ENCODE measurements around the gene PDZD2.
A peak's percentile ranks its signal among the peaks of the same experiment; 100 is the strongest.

The PDZD2 gene

GRCh38 chr5:31819926-31820516 is 181.1 kb downstream of the PDZD2 start:
- Histone ChIP-seq H3K9ac (ENCODE audit: insufficient read length, low read depth) (no peak overlapping the region), H3K9me3 (ENCODE audit: insufficient read depth, low read length) (0 out of 2 replicates have a peak, but pooled peaks cover 4% of the 10 kb centered on the region), H3K4me1 (ENCODE audit: insufficient read depth, insufficient read length) (no peaks in the 10 kb centered on the region), H3K36me3 (ENCODE audit: insufficient read depth, insufficient read length, low read length) (no peaks in the 10 kb centered on the region), H3K27me3 (ENCODE audit: insufficient read depth, insufficient read length) (no peaks in the 10 kb centered on the region), H3K4me3 (ENCODE audit: insufficient read length, low read depth) (no peak overlapping the region)
- DNase-seq (ENCODE audit: low read depth, low spot score) = no peak
- no peak for TF ChIP-seq YY1 (IDR thresholded peaks at IDR 0.05; ENCODE audit: insufficient read depth, insufficient read length)
- TF ChIP-seq SUZ12 (IDR thresholded peaks at IDR 0.05; ENCODE audit: extremely low read depth, insufficient read depth, insufficient read length) = no peak
- no peak for TF ChIP-seq ZNF274 (IDR thresholded peaks at IDR 0.05; ENCODE audit: low read depth, low read length)

DNA sequence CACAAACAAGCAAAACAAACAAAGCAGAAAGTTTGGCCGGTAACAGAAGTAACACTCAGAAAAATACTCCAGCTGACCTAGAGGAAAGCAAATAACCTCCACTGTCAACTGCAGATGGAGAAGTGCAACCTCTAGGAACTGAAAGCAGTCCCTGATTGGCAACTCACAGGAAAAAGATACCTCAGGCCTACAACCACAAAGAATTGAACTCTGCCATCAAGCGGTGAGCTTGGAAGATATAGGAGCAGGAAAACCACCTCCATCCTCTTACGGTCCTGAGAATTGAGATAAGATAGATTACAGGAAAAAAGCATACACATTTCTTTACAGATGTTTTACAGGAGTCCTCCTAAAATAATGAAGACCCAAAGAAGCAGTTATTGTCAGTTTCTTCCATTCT is 184.5 kb downstream of the PDZD2 start:
- no peak for DNase-seq (ENCODE audit: low read depth, low spot score)

DNA sequence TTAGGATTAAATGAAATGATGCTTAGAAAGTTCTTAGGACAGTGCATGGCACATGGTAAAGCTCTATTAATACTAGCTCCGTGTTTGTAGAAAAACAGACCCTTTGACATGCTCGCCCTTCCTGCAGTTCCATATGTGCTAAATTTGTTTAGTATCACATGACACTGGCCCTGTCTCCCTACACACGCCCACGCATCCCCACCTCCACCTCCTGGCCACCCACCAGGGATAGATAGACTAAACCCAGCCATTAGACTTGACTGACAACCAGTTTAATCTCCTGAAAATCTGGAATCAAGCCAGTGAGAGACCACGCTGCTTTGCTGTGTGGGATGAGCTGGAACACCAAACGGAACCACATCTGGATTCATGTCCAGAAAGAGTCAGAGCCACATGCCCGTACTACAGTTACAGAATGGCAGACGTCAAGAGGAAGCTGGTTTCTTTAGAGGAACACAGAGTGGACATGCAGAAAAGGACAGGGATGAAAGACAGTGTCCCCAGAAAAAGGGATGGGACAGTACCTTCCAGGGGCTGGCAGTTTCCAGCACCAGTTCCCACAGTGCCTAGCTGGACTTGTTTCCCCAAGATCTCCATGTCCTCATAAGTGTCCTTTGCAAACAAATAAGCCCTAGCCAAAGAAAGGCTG is 186.1 kb downstream of the PDZD2 start:
- no peak overlapping the region for H3K9ac ChIP-seq (ENCODE audit: insufficient read length, low read depth)
- no peak for TF ChIP-seq SUZ12 (IDR thresholded peaks at IDR 0.05; ENCODE audit: extremely low read depth, insufficient read depth, insufficient read length)
- TF ChIP-seq ZNF274 (IDR thresholded peaks at IDR 0.05; ENCODE audit: low read depth, low read length) = no peak
- no peak for TF ChIP-seq YY1 (IDR thresholded peaks at IDR 0.05; ENCODE audit: insufficient read depth, insufficient read length)
- H3K36me3 ChIP-seq (ENCODE audit: insufficient read depth, insufficient read length, low read length) = no peaks in the 10 kb centered on the region
- no peak for DNase-seq (ENCODE audit: low read depth, low spot score)
- no peaks in the 10 kb centered on the region for H3K27me3 ChIP-seq (ENCODE audit: insufficient read depth, insufficient read length)
- H3K9me3 ChIP-seq (ENCODE audit: insufficient read depth, low read length) = peaks cover 14% of the 10 kb centered on the region
- no peak overlapping the region for H3K4me3 ChIP-seq (ENCODE audit: insufficient read length, low read depth)
- no peaks in the 10 kb centered on the region for H3K4me1 ChIP-seq (ENCODE audit: insufficient read depth, insufficient read length)

More for the DNA sequence above, 184.5 kb downstream of the PDZD2 start:
- Histone ChIP-seq H3K9me3 (ENCODE audit: insufficient read depth, low read length) (peaks cover 8% of the 10 kb centered on the region), H3K4me1 (ENCODE audit: insufficient read depth, insufficient read length) (no peaks in the 10 kb centered on the region), H3K36me3 (ENCODE audit: insufficient read depth, insufficient read length, low read length) (no peaks in the 10 kb centered on the region), H3K4me3 (ENCODE audit: insufficient read length, low read depth) (no peak overlapping the region), H3K27me3 (ENCODE audit: insufficient read depth, insufficient read length) (no peaks in the 10 kb centered on the region), H3K9ac (ENCODE audit: insufficient read length, low read depth) (no peak overlapping the region)
- TF ChIP-seq SUZ12 (IDR thresholded peaks at IDR 0.05; ENCODE audit: extremely low read depth, insufficient read depth, insufficient read length) = no peak
- no peak for TF ChIP-seq ZNF274 (IDR thresholded peaks at IDR 0.05; ENCODE audit: low read depth, low read length)
- no peak for TF ChIP-seq YY1 (IDR thresholded peaks at IDR 0.05; ENCODE audit: insufficient read depth, insufficient read length)

DNA sequence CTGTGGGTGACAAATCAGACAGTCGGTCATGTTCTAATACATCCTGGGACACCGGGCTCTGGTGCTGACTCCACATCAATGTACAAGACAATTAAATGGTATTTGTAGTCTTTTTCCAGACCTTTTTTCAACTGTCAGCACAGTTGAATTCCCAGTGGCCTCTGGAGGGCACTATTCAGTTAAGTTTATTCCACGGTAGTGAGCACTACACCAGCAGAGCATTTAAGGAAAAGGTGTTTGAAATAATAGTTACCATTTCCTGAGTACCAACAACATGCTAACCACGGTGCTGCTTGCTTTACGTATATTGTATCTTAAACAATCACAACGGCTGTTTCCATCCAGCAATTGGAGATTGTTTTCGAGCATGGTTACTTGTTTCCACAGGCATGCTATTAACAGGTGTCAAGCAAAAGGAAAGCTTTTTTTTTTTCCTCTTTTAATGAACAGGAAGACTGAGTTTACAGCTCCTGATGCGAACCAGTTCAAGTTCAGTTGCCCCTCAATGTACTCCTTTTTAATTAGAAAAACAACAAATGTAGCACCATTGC is 186.7 kb downstream of the PDZD2 start:
- Histone ChIP-seq H3K36me3 (ENCODE audit: insufficient read depth, insufficient read length, low read length) (no peaks in the 10 kb centered on the region), H3K9ac (ENCODE audit: insufficient read length, low read depth) (no peak overlapping the region), H3K4me1 (ENCODE audit: insufficient read depth, insufficient read length) (no peaks in the 10 kb centered on the region), H3K4me3 (ENCODE audit: insufficient read length, low read depth) (no peak overlapping the region), H3K9me3 (ENCODE audit: insufficient read depth, low read length) (peaks cover 11% of the 10 kb centered on the region), H3K27me3 (ENCODE audit: insufficient read depth, insufficient read length) (no peaks in the 10 kb centered on the region)
- DNase-seq (ENCODE audit: low read depth, low spot score) = peak; percentile 35
- TF ChIP-seq ZNF274 (IDR thresholded peaks at IDR 0.05; ENCODE audit: low read depth, low read length) (no peak), SUZ12 (IDR thresholded peaks at IDR 0.05; ENCODE audit: extremely low read depth, insufficient read depth, insufficient read length) (no peak), YY1 (IDR thresholded peaks at IDR 0.05; ENCODE audit: insufficient read depth, insufficient read length) (no peak)

- TF ChIP-seq YY1 (IDR thresholded peaks at IDR 0.05; ENCODE audit: insufficient read depth, insufficient read length) = no peak
- TF ChIP-seq ZNF274 (IDR thresholded peaks at IDR 0.05; ENCODE audit: low read depth, low read length) = no peak
- no peak for TF ChIP-seq SUZ12 (IDR thresholded peaks at IDR 0.05; ENCODE audit: extremely low read depth, insufficient read depth, insufficient read length)
- H3K36me3 ChIP-seq (ENCODE audit: insufficient read depth, insufficient read length, low read length) = no peaks in the 10 kb centered on the region
- H3K4me3 ChIP-seq (ENCODE audit: insufficient read length, low read depth) = no peak overlapping the region
- no peak for DNase-seq (ENCODE audit: low read depth, low spot score)
- no peaks in the 10 kb centered on the region for H3K27me3 ChIP-seq (ENCODE audit: insufficient read depth, insufficient read length)
- H3K9ac ChIP-seq (ENCODE audit: insufficient read length, low read depth) = no peak overlapping the region
- H3K9me3 ChIP-seq (ENCODE audit: insufficient read depth, low read length) = peaks cover 11% of the 10 kb centered on the region
- H3K4me1 ChIP-seq (ENCODE audit: insufficient read depth, insufficient read length) = no peaks in the 10 kb centered on the region
These were observed 188.9 kb downstream of the PDZD2 start for GRCh38 chr5:31827867-31828266.

- Histone ChIP-seq H3K4me1 (ENCODE audit: insufficient read depth, insufficient read length) (no peaks in the 10 kb centered on the region), H3K4me3 (ENCODE audit: insufficient read length, low read depth) (no peak overlapping the region), H3K36me3 (ENCODE audit: insufficient read depth, insufficient read length, low read length) (no peaks in the 10 kb centered on the region), H3K9ac (ENCODE audit: insufficient read length, low read depth) (no peak overlapping the region), H3K9me3 (ENCODE audit: insufficient read depth, low read length) (peaks cover 11% of the 10 kb centered on the region), H3K27me3 (ENCODE audit: insufficient read depth, insufficient read length) (no peaks in the 10 kb centered on the region)
- TF ChIP-seq ZNF274 (IDR thresholded peaks at IDR 0.05; ENCODE audit: low read depth, low read length) (no peak), YY1 (IDR thresholded peaks at IDR 0.05; ENCODE audit: insufficient read depth, insufficient read length) (no peak), SUZ12 (IDR thresholded peaks at IDR 0.05; ENCODE audit: extremely low read depth, insufficient read depth, insufficient read length) (no peak)
- DNase-seq (ENCODE audit: low read depth, low spot score) = no peak
These were observed 194.0 kb downstream of the PDZD2 start for GRCh38 chr5:31832966-31833365.

GRCh38 chr5:31833710-31834109 is 194.8 kb downstream of the PDZD2 start:
- Histone ChIP-seq H3K4me1 (ENCODE audit: insufficient read depth, insufficient read length) (no peaks in the 10 kb centered on the region), H3K9ac (ENCODE audit: insufficient read length, low read depth) (no peak overlapping the region), H3K36me3 (ENCODE audit: insufficient read depth, insufficient read length, low read length) (no peaks in the 10 kb centered on the region), H3K27me3 (ENCODE audit: insufficient read depth, insufficient read length) (no peaks in the 10 kb centered on the region), H3K9me3 (ENCODE audit: insufficient read depth, low read length) (peaks cover 4% of the 10 kb centered on the region; the same call in 1 of the 2 replicates), H3K4me3 (ENCODE audit: insufficient read length, low read depth) (no peak overlapping the region)
- no peak for DNase-seq (ENCODE audit: low read depth, low spot score)
- TF ChIP-seq ZNF274 (IDR thresholded peaks at IDR 0.05; ENCODE audit: low read depth, low read length) (no peak), YY1 (IDR thresholded peaks at IDR 0.05; ENCODE audit: insufficient read depth, insufficient read length) (no peak)

Measured in NT2/D1 (cell line).